ENCODE results near the gene SLC9A9.

The SLC9A9 gene

GRCh38 chr3:143349455-143349854 is 498.8 kb downstream of the SLC9A9 start:
- no peak for DNase-seq
- Histone ChIP-seq H3K9me3 (no peaks in the 10 kb centered on the region), H3K27me3 (no peaks in the 10 kb centered on the region), H3K4me3 (ENCODE audit: low read depth, low read length) (no peak overlapping the region), H3K4me1 (no peaks in the 10 kb centered on the region), H3K36me3 (no peaks in the 10 kb centered on the region)
- TF ChIP-seq CTCF (IDR thresholded peaks at IDR 0.05; ENCODE audit: low read depth, low read length), result no peak

GRCh38 chr3:143348486-143349327 is 499.6 kb downstream of the SLC9A9 start:
- Histone ChIP-seq H3K27me3 (no peaks in the 10 kb centered on the region), H3K9me3 (no peaks in the 10 kb centered on the region), H3K4me1 (no peaks in the 10 kb centered on the region), H3K36me3 (no peaks in the 10 kb centered on the region), H3K4me3 (ENCODE audit: low read depth, low read length) (no peak overlapping the region)
- peak; percentile 52 for TF ChIP-seq CTCF (IDR thresholded peaks at IDR 0.05; ENCODE audit: low read depth, low read length)
- DNase-seq, result peak; percentile 20

- DNase-seq, result no peak
- Histone ChIP-seq H3K27me3 (no peaks in the 10 kb centered on the region), H3K9me3 (no peaks in the 10 kb centered on the region), H3K4me3 (ENCODE audit: low read depth, low read length) (no peak overlapping the region), H3K4me1 (no peaks in the 10 kb centered on the region), H3K36me3 (no peaks in the 10 kb centered on the region)
- no peak for TF ChIP-seq CTCF (IDR thresholded peaks at IDR 0.05; ENCODE audit: low read depth, low read length)
These were observed 503.6 kb downstream of the SLC9A9 start for GRCh38 chr3:143344516-143345165.

- no peak for TF ChIP-seq CTCF (IDR thresholded peaks at IDR 0.05; ENCODE audit: low read depth, low read length)
- H3K4me3 ChIP-seq (ENCODE audit: low read depth, low read length), result no peak overlapping the region
- H3K36me3 ChIP-seq, result no peaks in the 10 kb centered on the region
- no peaks in the 10 kb centered on the region for H3K4me1 ChIP-seq
- no peaks in the 10 kb centered on the region for H3K9me3 ChIP-seq
- no peak for DNase-seq
- no peaks in the 10 kb centered on the region for H3K27me3 ChIP-seq
These were observed 504.3 kb downstream of the SLC9A9 start for GRCh38 chr3:143343944-143344343.

GRCh38 chr3:143343031-143343430 is 505.2 kb downstream of the SLC9A9 start:
- H3K4me3 ChIP-seq (ENCODE audit: low read depth, low read length), result no peak overlapping the region
- no peaks in the 10 kb centered on the region for H3K27me3 ChIP-seq
- H3K9me3 ChIP-seq, result no peaks in the 10 kb centered on the region
- H3K36me3 ChIP-seq, result no peaks in the 10 kb centered on the region
- no peak for DNase-seq
- TF ChIP-seq CTCF (IDR thresholded peaks at IDR 0.05; ENCODE audit: low read depth, low read length), result no peak
- peaks cover under 1% of the 10 kb centered on the region; the same call in 1 of the 2 replicates for H3K4me1 ChIP-seq

GRCh38 chr3:143339451-143339850 is 508.8 kb downstream of the SLC9A9 start:
- Histone ChIP-seq H3K4me1 (peaks cover 6% of the 10 kb centered on the region), H3K4me3 (ENCODE audit: low read depth, low read length) (no peak overlapping the region), H3K36me3 (no peaks in the 10 kb centered on the region), H3K27me3 (no peaks in the 10 kb centered on the region), H3K9me3 (no peaks in the 10 kb centered on the region)
- DNase-seq, result no peak
- TF ChIP-seq CTCF (IDR thresholded peaks at IDR 0.05; ENCODE audit: low read depth, low read length), result no peak

All from BE2C (cell line).